H1 (cell line): ENCODE measurements around the gene PHF3. TPM values are rescaled to one million over a fixed set of nuclear protein-coding genes. Genes with fewer than 3 reads are reported as not detected.

Experiments used
- CTCF ChIA-PET: fragments of 300-600 bp; sonication (Branson Sonifier 250); formaldehyde crosslinking; loops from one replicate; lab custom pipeline; 2021; ENCODE audit not compliant: partially characterized antibody; lab: Charles Lee
- POLR2A ChIA-PET: fragments of 300-600 bp; sonication (Branson Sonifier 250); formaldehyde crosslinking; loops from one replicate; lab custom pipeline; 2021; ENCODE audit warnings: inconsistent platforms; ENCODE audit not compliant: partially characterized antibody; lab: Charles Lee
- DNase-seq, 2 experiments: peaks; one replicate each; pipeline versions ENCODE4 v3.0.0 to v3.0.0-alpha.2; 2010 to 2022; ENCODE audit warnings: low spot score in 2 of 2, low read depth in 1 of 2, mixed read lengths in 1 of 2
- FAIRE-seq: peaks from 2 replicates; lab custom pipeline; 2011; peaks lifted over from hg19 to GRCh38; lab: Jason Lieb, UNC
- H2AFZ ChIP-seq: 2 replicates; pipeline ENCODE4 v1.8.1; 2012; ENCODE audit warnings: low read length, inconsistent platforms
- H2AK5ac ChIP-seq: 2 replicates; pipeline ENCODE4 v1.6.1; 2013; ENCODE audit warnings: low read depth, low read length
- H2BK120ac ChIP-seq: replicated peaks from 2 replicates; pipeline ENCODE3; 2013; ENCODE audit warnings: low read depth, low read length, inconsistent platforms
- H2BK12ac ChIP-seq: 2 replicates; pipeline ENCODE4 v1.6.1; 2013; ENCODE audit warnings: low read depth, low read length
- H2BK15ac ChIP-seq: 2 replicates; pipeline ENCODE4 v1.6.1; 2013; ENCODE audit warnings: low read length
- H2BK20ac ChIP-seq: 2 replicates; pipeline ENCODE4 v1.6.1; 2013; ENCODE audit warnings: low read length
- H2BK5ac ChIP-seq: 2 replicates; pipeline ENCODE4 v1.6.1; 2013; ENCODE audit warnings: low read depth, low read length
- H3K14ac ChIP-seq: 2 replicates; pipeline ENCODE4 v1.6.1; 2013; ENCODE audit warnings: inconsistent platforms; ENCODE audit not compliant: insufficient read length
- H3K18ac ChIP-seq: 2 replicates; pipeline ENCODE4 v1.6.1; 2013; ENCODE audit warnings: low read length; ENCODE audit errors: extremely low read depth
- H3K23ac ChIP-seq: 2 replicates; pipeline ENCODE4 v1.6.1; 2013; ENCODE audit warnings: inconsistent platforms; ENCODE audit not compliant: insufficient read length
- H3K23me2 ChIP-seq: 2 replicates; pipeline ENCODE4 v1.6.1; 2013; ENCODE audit warnings: low read depth, low read length
- H3K27ac ChIP-seq: 2 replicates; pipeline ENCODE4 v1.6.1; 2011; ENCODE audit warnings: low read depth, low read length, inconsistent platforms
- H3K27me3 ChIP-seq, 4 experiments: replicated peaks in 1 of 4; 1 replicate in 1 of 4; 2 replicates in 3 of 4; pipeline versions ENCODE4 v1.6.1 to v1.8.1; 2011 to 2013; ENCODE audit warnings: low read length in 3 of 4, mild to moderate bottlenecking in 3 of 4, inconsistent platforms in 2 of 4, mixed read lengths in 2 of 4, moderate library complexity in 1 of 4; ENCODE audit not compliant: control insufficient read depth in 3 of 4, insufficient read depth in 3 of 4; ENCODE audit errors: extremely low read depth in 1 of 4
- H3K36me3 ChIP-seq, 4 experiments: 2 replicates each; pipeline versions ENCODE4 v1.6.1 to v1.8.1; 2011 to 2013; ENCODE audit warnings: mild to moderate bottlenecking in 4 of 4, low read length in 3 of 4, moderate library complexity in 2 of 4, control low read depth in 1 of 4, inconsistent platforms in 1 of 4; ENCODE audit not compliant: insufficient read depth in 4 of 4, control insufficient read depth in 2 of 4
- H3K4ac ChIP-seq: replicated peaks from 2 replicates; pipeline ENCODE3; 2013; ENCODE audit warnings: low read length, low read depth, mixed read lengths, inconsistent platforms; ENCODE audit not compliant: insufficient read length
- H3K4me1 ChIP-seq, 4 experiments: replicated peaks in 1 of 4; 1 replicate in 1 of 4; 2 replicates in 3 of 4; pipeline versions ENCODE4 v1.6.1 to v1.8.1; 2011 to 2013; ENCODE audit warnings: low read length in 3 of 4, inconsistent platforms in 2 of 4, mixed read lengths in 1 of 4; ENCODE audit not compliant: insufficient read depth in 4 of 4, control insufficient read depth in 3 of 4
- H3K4me2 ChIP-seq, 2 experiments: 2 replicates each; pipeline versions ENCODE4 v1.6.1 to v1.8.1; 2011 to 2013; ENCODE audit warnings: low read depth in 2 of 2, low read length in 2 of 2, control low read depth in 1 of 2, inconsistent platforms in 1 of 2, mild to moderate bottlenecking in 1 of 2; ENCODE audit not compliant: insufficient read depth in 1 of 2
- H3K4me3 ChIP-seq, 4 experiments: fragments of 200-600, 300-600 bp in 1 of 4; sonication (generic), shearing (Covaris generic), sonication (Bioruptor Twin) in 1 of 4; 2 replicates each; pipeline versions ENCODE4 v1.5.1 to v1.8.1; 2011 to 2016; ENCODE audit warnings: low read length in 4 of 4, low read depth in 3 of 4, control low read depth in 2 of 4, inconsistent platforms in 2 of 4, mild to moderate bottlenecking in 2 of 4, mixed read lengths in 1 of 4, moderate library complexity in 1 of 4; ENCODE audit not compliant: insufficient read depth in 2 of 4; ENCODE audit errors: extremely low read depth in 1 of 4
- H3K56ac ChIP-seq: replicated peaks from 2 replicates; pipeline ENCODE3; 2013; ENCODE audit warnings: low read depth, mild to moderate bottlenecking, mixed read lengths, low read length, inconsistent platforms; ENCODE audit not compliant: insufficient read length
- H3K79me1 ChIP-seq: 2 replicates; pipeline ENCODE4 v1.6.1; 2013; ENCODE audit warnings: low read depth, low read length, control low read depth
- H3K79me2 ChIP-seq, 2 experiments: 2 replicates each; pipeline versions ENCODE4 v1.6.1 to v1.8.1; 2012 to 2013; ENCODE audit warnings: low read length in 2 of 2, mild to moderate bottlenecking in 2 of 2, inconsistent platforms in 1 of 2; ENCODE audit not compliant: insufficient read depth in 2 of 2, control insufficient read depth in 1 of 2
- H3K9ac ChIP-seq, 4 experiments: replicated peaks in 1 of 4; 1 replicate in 1 of 4; 2 replicates in 3 of 4; pipeline versions ENCODE4 v1.6.1 to v1.8.1; 2011 to 2013; ENCODE audit warnings: low read depth in 3 of 4, low read length in 3 of 4, control low read depth in 2 of 4, mild to moderate bottlenecking in 2 of 4, moderate library complexity in 2 of 4, inconsistent platforms in 1 of 4; ENCODE audit errors: extremely low read depth in 1 of 4
- H3K9me3 ChIP-seq, 2 experiments: 2 replicates each; pipeline versions ENCODE4 v1.6.1 to v1.8.1; 2012 to 2013; ENCODE audit warnings: mild to moderate bottlenecking in 2 of 2, moderate library complexity in 2 of 2, control low read depth in 1 of 2, inconsistent platforms in 1 of 2, low read depth in 1 of 2, low read length in 1 of 2, mixed read lengths in 1 of 2; ENCODE audit not compliant: insufficient read depth in 2 of 2
- H4K20me1 ChIP-seq, 2 experiments: replicated peaks in 1 of 2; 2 replicates each; pipeline versions ENCODE3 to v1.8.1; 2011 to 2013; ENCODE audit warnings: inconsistent platforms in 2 of 2, low read length in 2 of 2, mild to moderate bottlenecking in 1 of 2; ENCODE audit not compliant: insufficient read depth in 2 of 2, control insufficient read depth in 1 of 2
- H4K5ac ChIP-seq: 2 replicates; pipeline ENCODE4 v1.6.1; 2013; ENCODE audit warnings: low read length, low read depth, mixed read lengths, inconsistent platforms; ENCODE audit not compliant: insufficient read length
- H4K8ac ChIP-seq: 2 replicates; pipeline ENCODE4 v1.8.0; 2013; ENCODE audit warnings: mild to moderate bottlenecking, moderate library complexity, low read length, inconsistent platforms; ENCODE audit not compliant: insufficient read depth; ENCODE audit errors: extremely low read depth
- H4K91ac ChIP-seq: replicated peaks from 2 replicates; pipeline ENCODE3; 2013; ENCODE audit warnings: low read length, mixed read lengths, inconsistent platforms; ENCODE audit not compliant: insufficient read length
- CTCF ChIP-seq, 3 experiments: IDR thresholded peaks; 1 replicate in 2 of 3; 2 replicates in 1 of 3; pipeline versions ENCODE4 v1.5.1 to v1.6.1; 2011; ENCODE audit warnings: low read length in 3 of 3, mild to moderate bottlenecking in 3 of 3, inconsistent platforms in 2 of 3, low read depth in 1 of 3, moderate library complexity in 1 of 3; ENCODE audit not compliant: insufficient read depth in 1 of 3; ENCODE audit errors: control extremely low read depth in 1 of 3
- KDM1A ChIP-seq: fragments of 200-600, 300-600 bp; sonication (generic); IDR thresholded peaks from 2 replicates; pipeline ENCODE4 v1.7.1; 2016; ENCODE audit warnings: mild to moderate bottlenecking, low read length, borderline replicate concordance
- MAX ChIP-seq: IDR thresholded peaks from 2 replicates; pipeline ENCODE4 v1.6.1; 2012; ENCODE audit warnings: inconsistent platforms
- NANOG ChIP-seq: IDR thresholded peaks from 2 replicates; pipeline ENCODE4 v1.6.1; 2011; ENCODE audit warnings: low read length, low read depth, mild to moderate bottlenecking, inconsistent platforms; ENCODE audit not compliant: insufficient read depth, poor library complexity, severe bottlenecking
- PHF8 ChIP-seq: fragments of 200-600 bp; sonication (generic); conservative IDR thresholded peaks from 2 replicates; pipeline ENCODE4 v1.7.1; 2012; ENCODE audit warnings: low read depth, mild to moderate bottlenecking, inconsistent platforms, low read length, moderate library complexity
- RBBP5 ChIP-seq: IDR thresholded peaks from 2 replicates; pipeline ENCODE4 v1.7.1; 2012; ENCODE audit warnings: low read depth, mild to moderate bottlenecking, inconsistent platforms, low read length, moderate library complexity, borderline replicate concordance
- RXRA ChIP-seq: IDR thresholded peaks from 2 replicates; pipeline ENCODE4 v1.6.1; 2011; ENCODE audit warnings: low read depth, mild to moderate bottlenecking, low read length, moderate library complexity; ENCODE audit not compliant: insufficient read depth
- SIN3A ChIP-seq, 2 experiments: IDR thresholded peaks in 1 of 2; conservative IDR thresholded peaks in 1 of 2; 2 replicates each; pipeline ENCODE4 v1.6.1; 2011 to 2012; ENCODE audit warnings: low read length in 2 of 2, improper control_type of control experiment in 1 of 2, low read depth in 1 of 2, mild to moderate bottlenecking in 1 of 2
- TAF1 ChIP-seq: IDR thresholded peaks from 2 replicates; pipeline ENCODE4 v1.6.1; 2011; ENCODE audit warnings: mild to moderate bottlenecking, low read depth, low read length
- WGBS, 2 experiments: shearing (Covaris generic) in 1 of 2; methylation state at CpG; one replicate each; pipeline versions ENCODE4 v1.1.6 to v1.1.7; 2013 to 2015; ENCODE audit warnings: low lambda C conversion rate in 2 of 2, mixed read lengths in 2 of 2, inconsistent platforms in 1 of 2, low coverage in 1 of 2, missing lambda C conversion rate in 1 of 2; ENCODE audit not compliant: insufficient replicate concordance in 2 of 2, insufficient coverage in 1 of 2, insufficient read length in 1 of 2; ENCODE audit errors: extremely low coverage in 1 of 2, missing lambda C conversion rate in 1 of 2; 5-methylcytosine and 5-hydroxymethylcytosine counted together
- polyA plus RNA-seq, 7 experiments: library from polyadenylated mRNA; depleted of rRNA in 3 of 7; stranded (reverse) in 5 of 7; unstranded in 2 of 7; fragments of >200 nt in 5 of 7; fragments of 200-250 nt in 2 of 7; gene quantifications; 1 replicate in 5 of 7; 2 replicates in 1 of 7; 4 replicates in 1 of 7; pipeline versions ENCODE4 v1.2.1 to v1.2.3, GENCODE V29; 2011 to 2013; ENCODE audit warnings: missing spikeins in 2 of 7, mixed read lengths in 2 of 7
- total RNA-seq: library from RNA; stranded (reverse); fragmentation: NEBNext Ultra II Directional; extraction: Animal tissue kit (Norgen Biotek cat#: 25700); gene quantifications from 2 replicates; pipeline ENCODE4 v1.2.1, GENCODE V29; 2021

PHF3 gene
- total and polyA plus RNA-seq, 2 of the 8 experiments (the other 6 are each of a cell fraction or from before 2014, with no cell fraction given) = 10.1 to 69.3 TPM

GRCh38 chr6:63600136-63600535 lies 35.5 kb upstream of the PHF3 start:
- Histone ChIP-seq H3K4me3 (no peak overlapping the region), H3K79me2 (no peaks in the 10 kb centered on the region), H3K79me1 (no peaks in the 10 kb centered on the region), H2BK120ac (no peak overlapping the region), H2BK15ac (no peak overlapping the region), H3K14ac (no peak overlapping the region), H3K4me2 (no peak overlapping the region), H4K91ac (no peak overlapping the region), H3K36me3 (no peaks in the 10 kb centered on the region), H2BK12ac (no peak overlapping the region), H3K23me2 (peaks cover 5% of the 10 kb centered on the region), H2AK5ac (no peak overlapping the region), H3K56ac (no peak overlapping the region), H4K20me1 (no peaks in the 10 kb centered on the region), H2BK20ac (no peak overlapping the region), H3K4me1 (peaks cover 0 to 5% (median 2%) of the 10 kb centered on the region in 4 experiments; a peak in 3 of 7 replicates), H2BK5ac (no peak overlapping the region), H3K4ac (no peak overlapping the region), H4K5ac (no peak overlapping the region), H3K9ac (no peak overlapping the region), H3K27ac (no peak overlapping the region), H3K27me3 (no peaks in the 10 kb centered on the region), H4K8ac (no peak overlapping the region)
- FAIRE-seq = no peak
- 87% methylated on average over 6 of the region's 6 CpGs; no CpG with 5 or more reads in 1 of the 2 experiments for WGBS, 2 experiments
- ChIA-PET CTCF (interaction anchor here (0.6 to 4.4 kb wide), 4 partner anchors 10 to 248 kb away, joined by 3 to 24 read pairs (median 4); no protein-coding TSS in a partner anchor), POLR2A (interaction anchor here (1.2 to 1.7 kb wide), 3 partner anchors 23 to 35 kb away, joined by 4 to 7 read pairs (median 4); partner anchors contain the start of gene PHF3)
- no peak for DNase-seq
- TF ChIP-seq RBBP5 = no peak
- TF ChIP-seq NANOG = no peak
- TF ChIP-seq TAF1 = no peak
- TF ChIP-seq RXRA = no peak
- TF ChIP-seq PHF8 = no peak
- TF ChIP-seq SIN3A (conservative IDR thresholded peaks at IDR 0.05 in 1 of 2, IDR thresholded peaks at IDR 0.05 in 1 of 2; ENCODE audit: low read depth in 1 of 2, low read length in 2 of 2) = no peak
- no peak for TF ChIP-seq CTCF (IDR thresholded peaks at IDR 0.05; ENCODE audit: control extremely low read depth in 1 of 3, insufficient read depth in 1 of 3, low read depth in 1 of 3, low read length in 3 of 3)
- no peak for TF ChIP-seq MAX
- no peak for TF ChIP-seq KDM1A
- TF ChIP-seq, all 59 proteins: peak for 0
- no peaks in the 10 kb centered on the region for H3K9me3 ChIP-seq
- H3K23ac ChIP-seq = no peak overlapping the region
- no peak overlapping the region for H3K18ac ChIP-seq
- H2AFZ ChIP-seq = no peak overlapping the region
